ENCODE data around the gene ADGRG1. TPM values are rescaled to one million over a fixed set of nuclear protein-coding genes. Genes with fewer than 3 reads are reported as not detected.

ADGRG1 gene
- total RNA-seq, 1 experiment from 2014 or later, result 2.0 TPM

- no peak overlapping the region for H3K27ac Mint-ChIP-seq
- ChIA-PET POLR2A (no interaction called here), CTCF (interaction anchor here (2.3 kb wide), 1 partner anchor 26 kb away, joined by 7 read pairs; no protein-coding TSS in a partner anchor)
- TF ChIP-seq HMGA2 (CRISPR knock-in tag; IDR thresholded peaks at IDR 0.05) (no peak), MXD4 (CRISPR knock-in tag; IDR thresholded peaks at IDR 0.05; ENCODE audit: borderline replicate concordance) (no peak), ZNF121 (CRISPR knock-in tag; IDR thresholded peaks at IDR 0.05) (no peak), JAZF1 (CRISPR knock-in tag; IDR thresholded peaks at IDR 0.05) (no peak), TEAD1 (CRISPR knock-in tag; IDR thresholded peaks at IDR 0.05) (no peak), JUN (CRISPR knock-in tag; IDR thresholded peaks at IDR 0.05) (no peak), SMAD4 (CRISPR knock-in tag; IDR thresholded peaks at IDR 0.05) (no peak), RORB (CRISPR knock-in tag; IDR thresholded peaks at IDR 0.05) (no peak), ZNF512 (CRISPR knock-in tag; IDR thresholded peaks at IDR 0.05; ENCODE audit: borderline replicate concordance) (no peak), CBFB (CRISPR knock-in tag; IDR thresholded peaks at IDR 0.05; ENCODE audit: low read depth) (no peak), SOX15 (CRISPR knock-in tag; IDR thresholded peaks at IDR 0.05) (no peak), PREB (CRISPR knock-in tag; IDR thresholded peaks at IDR 0.05; ENCODE audit: borderline replicate concordance) (no peak), ZNF138 (CRISPR knock-in tag; conservative IDR thresholded peaks at IDR 0.05) (no peak), ATF6 (CRISPR knock-in tag; IDR thresholded peaks at IDR 0.05) (no peak), ZNF425 (CRISPR knock-in tag; conservative IDR thresholded peaks at IDR 0.05) (no peak), CREM (CRISPR knock-in tag; IDR thresholded peaks at IDR 0.05) (no peak), ATF3 (CRISPR knock-in tag; conservative IDR thresholded peaks at IDR 0.05) (no peak), OVOL2 (CRISPR knock-in tag; IDR thresholded peaks at IDR 0.05; ENCODE audit: borderline replicate concordance) (no peak)
- TF ChIP-seq, protein P1, sequence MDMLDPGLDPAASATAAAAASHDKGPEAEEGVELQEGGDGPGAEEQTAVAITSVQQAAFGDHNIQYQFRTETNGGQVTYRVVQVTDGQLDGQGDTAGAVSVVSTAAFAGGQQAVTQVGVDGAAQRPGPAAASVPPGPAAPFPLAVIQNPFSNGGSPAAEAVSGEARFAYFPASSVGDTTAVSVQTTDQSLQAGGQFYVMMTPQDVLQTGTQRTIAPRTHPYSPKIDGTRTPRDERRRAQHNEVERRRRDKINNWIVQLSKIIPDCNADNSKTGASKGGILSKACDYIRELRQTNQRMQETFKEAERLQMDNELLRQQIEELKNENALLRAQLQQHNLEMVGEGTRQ (CRISPR knock-in tag; IDR thresholded peaks at IDR 0.05), result no peak
- TF ChIP-seq, protein P2, sequence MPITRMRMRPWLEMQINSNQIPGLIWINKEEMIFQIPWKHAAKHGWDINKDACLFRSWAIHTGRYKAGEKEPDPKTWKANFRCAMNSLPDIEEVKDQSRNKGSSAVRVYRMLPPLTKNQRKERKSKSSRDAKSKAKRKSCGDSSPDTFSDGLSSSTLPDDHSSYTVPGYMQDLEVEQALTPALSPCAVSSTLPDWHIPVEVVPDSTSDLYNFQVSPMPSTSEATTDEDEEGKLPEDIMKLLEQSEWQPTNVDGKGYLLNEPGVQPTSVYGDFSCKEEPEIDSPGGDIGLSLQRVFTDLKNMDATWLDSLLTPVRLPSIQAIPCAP (CRISPR knock-in tag; IDR thresholded peaks at IDR 0.05), result no peak
- H3K27me3 Mint-ChIP-seq (ENCODE audit: low read depth), result no peaks in the 10 kb centered on the region
- DNase-seq (ENCODE audit: low spot score), result no peak
- no peak for ATAC-seq
- no peaks in the 10 kb centered on the region for H3K9me3 Mint-ChIP-seq
- H3K4me1 Mint-ChIP-seq, result peaks cover 17% of the 10 kb centered on the region
- no peaks in the 10 kb centered on the region for H3K36me3 Mint-ChIP-seq
- H3K4me3 Mint-ChIP-seq, result no peak overlapping the region
Observed at GRCh38 chr16:57693550-57693949, 65.1 kb downstream of the ADGRG1 start.
